H1 (cell line): ENCODE measurements around the gene DBX2.
"Not testable (repeated sequence)": the region's sequence is repeated elsewhere in the genome, so short reads cannot be mapped to it uniquely, and the experiment has no call there.

Source experiments
- CEBPB ChIP-seq: IDR thresholded peaks from 2 replicates; pipeline ENCODE4 v1.6.1; 2012; ENCODE audit warnings: low read depth, low read length
- CREB1 ChIP-seq: IDR thresholded peaks from 2 replicates; pipeline ENCODE4 v1.6.1; 2012; ENCODE audit warnings: inconsistent platforms
- CTCF ChIP-seq, 3 experiments: IDR thresholded peaks; 1 replicate in 2 of 3; 2 replicates in 1 of 3; pipeline versions ENCODE4 v1.5.1 to v1.6.1; 2011; ENCODE audit warnings: low read length in 3 of 3, mild to moderate bottlenecking in 3 of 3, inconsistent platforms in 2 of 3, low read depth in 1 of 3, moderate library complexity in 1 of 3; ENCODE audit not compliant: insufficient read depth in 1 of 3; ENCODE audit errors: control extremely low read depth in 1 of 3
- EP300 ChIP-seq, 2 experiments: IDR thresholded peaks; 1 replicate in 1 of 2; 2 replicates in 1 of 2; pipeline ENCODE4 v1.6.1; 2011 to 2012; ENCODE audit warnings: low read depth in 2 of 2, low read length in 2 of 2, mild to moderate bottlenecking in 2 of 2, borderline replicate concordance in 1 of 2, inconsistent platforms in 1 of 2, moderate library complexity in 1 of 2
- GTF2F1 ChIP-seq: IDR thresholded peaks from 2 replicates; pipeline ENCODE4 v1.6.1; 2012; ENCODE audit warnings: low read depth, low read length, improper control_type of control experiment, borderline replicate concordance
- MAFK ChIP-seq: IDR thresholded peaks from 2 replicates; pipeline ENCODE4 v1.6.1; 2012; ENCODE audit warnings: low read depth, mild to moderate bottlenecking, improper control_type of control experiment, low read length
- POLR2A ChIP-seq, 2 experiments: IDR thresholded peaks; 1 replicate in 1 of 2; 2 replicates in 1 of 2; pipeline ENCODE4 v1.6.1; 2011; ENCODE audit warnings: low read depth in 2 of 2, low read length in 2 of 2, mild to moderate bottlenecking in 2 of 2; ENCODE audit errors: control extremely low read depth in 1 of 2
- POLR2AphosphoS5 ChIP-seq: IDR thresholded peaks from 2 replicates; pipeline ENCODE4 v1.6.1; 2011; ENCODE audit warnings: low read depth, low read length
- SUZ12 ChIP-seq: fragments of 200-600 bp; sonication (generic); IDR thresholded peaks from 2 replicates; pipeline ENCODE4 v1.6.1; 2012; ENCODE audit warnings: mild to moderate bottlenecking, inconsistent platforms, low read length, moderate library complexity, mixed read lengths
- TAF7 ChIP-seq: optimal IDR thresholded peaks from 2 replicates; pipeline ENCODE3; 2011; ENCODE audit warnings: low read depth, mild to moderate bottlenecking, inconsistent platforms, low read length, moderate library complexity, borderline replicate concordance
- TBP ChIP-seq: IDR thresholded peaks from 2 replicates; pipeline ENCODE4 v1.6.1; 2011; ENCODE audit warnings: low read depth, low read length, improper control_type of control experiment
- TF ChIP-seq, protein P1 (sequence below): IDR thresholded peaks from 2 replicates; pipeline ENCODE4 v1.6.1; 2012; ENCODE audit warnings: low read length, inconsistent platforms

DNA sequence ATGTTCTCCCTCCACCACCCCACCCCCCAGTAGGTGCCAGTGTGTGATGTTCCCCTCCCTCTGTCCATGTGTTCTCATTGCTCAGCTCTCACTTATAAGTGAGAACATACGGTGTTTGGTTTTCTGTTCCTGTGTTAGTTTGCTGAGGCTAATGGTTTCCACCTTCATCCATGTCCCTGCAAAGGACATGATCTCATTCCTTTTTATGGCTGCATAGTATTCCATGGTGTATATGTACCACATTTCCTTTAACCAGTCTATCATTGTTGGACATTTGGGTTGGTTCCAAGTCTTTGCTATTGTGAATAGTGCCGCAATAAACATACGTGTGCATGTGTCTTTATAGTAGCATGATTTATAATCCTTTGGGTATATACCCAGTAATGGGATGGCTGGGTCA lies 33.3 kb upstream of the DBX2 start:
- not testable (repeated sequence) for TF ChIP-seq CTCF (IDR thresholded peaks at IDR 0.05; ENCODE audit: control extremely low read depth in 1 of 3, insufficient read depth in 1 of 3, low read depth in 1 of 3, low read length in 3 of 3); GTF2F1; EP300 (IDR thresholded peaks at IDR 0.05; ENCODE audit: borderline replicate concordance in 1 of 2, low read depth in 2 of 2, low read length in 2 of 2); POLR2A (IDR thresholded peaks at IDR 0.05; ENCODE audit: control extremely low read depth in 1 of 2, low read depth in 2 of 2, low read length in 2 of 2); MAFK; CEBPB; CREB1; POLR2AphosphoS5; TBP; SUZ12; TAF7
- TF ChIP-seq, protein P1, sequence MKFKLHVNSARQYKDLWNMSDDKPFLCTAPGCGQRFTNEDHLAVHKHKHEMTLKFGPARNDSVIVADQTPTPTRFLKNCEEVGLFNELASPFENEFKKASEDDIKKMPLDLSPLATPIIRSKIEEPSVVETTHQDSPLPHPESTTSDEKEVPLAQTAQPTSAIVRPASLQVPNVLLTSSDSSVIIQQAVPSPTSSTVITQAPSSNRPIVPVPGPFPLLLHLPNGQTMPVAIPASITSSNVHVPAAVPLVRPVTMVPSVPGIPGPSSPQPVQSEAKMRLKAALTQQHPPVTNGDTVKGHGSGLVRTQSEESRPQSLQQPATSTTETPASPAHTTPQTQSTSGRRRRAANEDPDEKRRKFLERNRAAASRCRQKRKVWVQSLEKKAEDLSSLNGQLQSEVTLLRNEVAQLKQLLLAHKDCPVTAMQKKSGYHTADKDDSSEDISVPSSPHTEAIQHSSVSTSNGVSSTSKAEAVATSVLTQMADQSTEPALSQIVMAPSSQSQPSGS, result not testable (repeated sequence)
